ENCODE measurements around the gene USO1. TPM values are rescaled to one million over a fixed set of nuclear protein-coding genes. Genes with fewer than 3 reads are reported as not detected.

USO1 gene
- total and polyA plus RNA-seq, 2 of the 13 experiments (the other 11 are each of a cell fraction or from before 2014, with no cell fraction given), result 52.2 to 87.7 TPM

DNA sequence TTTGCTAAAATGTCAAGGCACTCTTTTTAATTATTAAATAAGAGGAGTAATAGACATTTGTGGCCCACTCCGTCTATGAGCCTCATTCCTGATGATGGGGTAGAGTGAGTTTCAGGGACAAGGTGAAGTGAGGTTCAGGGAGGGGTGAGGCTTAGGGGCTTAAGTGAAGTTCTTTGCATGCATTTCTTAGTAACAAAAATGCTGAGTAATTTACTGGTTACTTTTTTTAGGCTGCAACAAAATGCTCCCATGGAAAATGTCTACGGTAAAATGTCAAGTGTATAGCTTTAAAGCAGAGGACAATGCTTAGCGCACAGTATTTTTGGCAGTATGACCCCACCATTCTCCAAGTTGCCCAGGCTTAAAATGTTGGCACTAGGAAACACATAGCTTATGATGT, 2.0 kb upstream of the USO1 start:
- no peaks in the 10 kb centered on the region; a peak in 1 of 5 replicates for H3K27me3 ChIP-seq (ENCODE audit: control insufficient read depth in 1 of 2, insufficient read depth in 2 of 2, low read length in 2 of 2)
- H3K36me3 ChIP-seq (replicated peaks in 1 of 2; ENCODE audit: control insufficient read depth in 1 of 2, insufficient read depth in 2 of 2, low read length in 2 of 2), result no peaks in the 10 kb centered on the region; a peak in 1 of 5 replicates
- CTCF ChIA-PET (ENCODE audit: low intra/inter-chr PET ratio, low total read pairs), result no interaction called here
- H3K79me2 ChIP-seq (ENCODE audit: insufficient read depth, low read length), result peaks cover 48% of the 10 kb centered on the region
- no peak overlapping the region for H2AFZ ChIP-seq (ENCODE audit: low read length)
- TF ChIP-seq MXD4 (CRISPR knock-in tag; IDR thresholded peaks at IDR 0.05), result no peak
- TF ChIP-seq ZNF678 (CRISPR knock-in tag; IDR thresholded peaks at IDR 0.05), result no peak
- TF ChIP-seq ZNF761 (CRISPR knock-in tag; conservative IDR thresholded peaks at IDR 0.05), result no peak
- no peak overlapping the region for H3K9ac ChIP-seq (ENCODE audit: insufficient read depth, low read depth, low read length)
- no peak overlapping the region for H3K27ac ChIP-seq (ENCODE audit: extremely low read length, insufficient read depth, low read length)
- H3K4me1 ChIP-seq (ENCODE audit: insufficient read depth, low read length), result peaks cover 35% of the 10 kb centered on the region
- intact Hi-C loops (cut with micrococcal nuclease; ENCODE audit: unreplicated experiment) (loop anchor here (5.0 kb wide), 1 partner anchor 125 kb away; no protein-coding TSS in a partner anchor), in situ Hi-C loops (cut with HindIII; ENCODE audit: extremely low pct_ligation_motif_present, low pct_unique_long_range_greater_than_20kb) (loop anchor here (5.0 kb wide), 1 partner anchor 50 kb away; the partner anchor contains the start of gene G3BP2)
- no peak for DNase-seq (ENCODE audit: low spot score)
- POLR2A ChIA-PET, result interaction anchor here (0.8 to 2.9 kb wide), 3 partner anchors 13 to 47 kb away, joined by 3 to 26 read pairs (median 23); no protein-coding TSS in a partner anchor
- peak overlapping the region in 1 of 3 experiments; percentile 87; a peak in 1 of 6 replicates for H3K4me3 ChIP-seq (replicated peaks in 1 of 3; ENCODE audit: insufficient read depth in 1 of 3, low read depth in 2 of 3, low read length in 3 of 3)
- BruUV-seq (replicated peaks), result no TSS peak
- H3K4me2 ChIP-seq (ENCODE audit: low read depth, low read length), result peak overlapping the region; percentile 83
- no peaks in the 10 kb centered on the region for H3K9me3 ChIP-seq (ENCODE audit: low read length)
- no peak for ATAC-seq
- H4K20me1 ChIP-seq (ENCODE audit: insufficient read depth, low read length), result peaks cover 11% of the 10 kb centered on the region
- 79% methylated on average over 3 of the region's 3 CpGs for WGBS (ENCODE audit: low lambda C conversion rate)
- FAIRE-seq, result no peak

GRCh38 chr4:75723163-75724065, 963 bp upstream of the USO1 start:
- no peaks in the 10 kb centered on the region; a peak in 1 of 5 replicates for H3K36me3 ChIP-seq (replicated peaks in 1 of 2; ENCODE audit: control insufficient read depth in 1 of 2, insufficient read depth in 2 of 2, low read length in 2 of 2)
- peak overlapping the region; percentile 88 for H2AFZ ChIP-seq (ENCODE audit: low read length)
- DNase-seq (ENCODE audit: low spot score), result peak; percentile 53
- H3K4me2 ChIP-seq (ENCODE audit: low read depth, low read length), result peak overlapping the region; percentile 83
- FAIRE-seq, result peak; percentile 18
- ChIA-PET POLR2A (interaction anchor here (0.6 to 3.1 kb wide), 18 partner anchors 9 to 217 kb away, joined by 3 to 43 read pairs (median 6); partner anchors contain the start of genes G3BP2, NAAA, RCHY1 and THAP6), CTCF (ENCODE audit: low intra/inter-chr PET ratio, low total read pairs) (interaction anchor here (2.1 kb wide), 1 partner anchor 69 kb away, joined by 12 read pairs; no protein-coding TSS in a partner anchor)
- H3K27me3 ChIP-seq (ENCODE audit: control insufficient read depth in 1 of 2, insufficient read depth in 2 of 2, low read length in 2 of 2), result no peaks in the 10 kb centered on the region; a peak in 1 of 5 replicates
- peaks cover 45% of the 10 kb centered on the region for H3K4me1 ChIP-seq (ENCODE audit: insufficient read depth, low read length)
- BruUV-seq (replicated peaks), result TSS peak; percentile 75
- 2% methylated on average over 6 of the region's 6 CpGs for whole genome bisulfite sequencing (ENCODE audit: low lambda C conversion rate)
- peaks cover 11% of the 10 kb centered on the region for H4K20me1 ChIP-seq (ENCODE audit: insufficient read depth, low read length)
- H3K79me2 ChIP-seq (ENCODE audit: insufficient read depth, low read length), result peaks cover 58% of the 10 kb centered on the region
- no peaks in the 10 kb centered on the region for H3K9me3 ChIP-seq (ENCODE audit: low read length)
- peak overlapping the region; percentile 87 for H3K9ac ChIP-seq (ENCODE audit: insufficient read depth, low read depth, low read length)
- in situ Hi-C loops (cut with HindIII; ENCODE audit: extremely low pct_ligation_motif_present, low pct_unique_long_range_greater_than_20kb) (loop anchor here (5.0 kb wide), 1 partner anchor 51 kb away; the partner anchor contains the start of gene G3BP2), intact Hi-C loops (cut with micrococcal nuclease; ENCODE audit: unreplicated experiment) (loop anchor here (1.0 to 5.0 kb wide), 4 partner anchors 20 to 124 kb away; partner anchors contain the start of gene G3BP2)
- ATAC-seq, result peak; percentile 35
- peak overlapping the region; percentile 98 for H3K27ac ChIP-seq (ENCODE audit: extremely low read length, insufficient read depth, low read length)
- peak overlapping the region; percentile 46 to 87 (median 68) for H3K4me3 ChIP-seq (replicated peaks in 1 of 3; ENCODE audit: insufficient read depth in 1 of 3, low read depth in 2 of 3, low read length in 3 of 3)
- TF ChIP-seq ISX (CRISPR knock-in tag; conservative IDR thresholded peaks at IDR 0.05) (no peak), MIXL1 (CRISPR knock-in tag; IDR thresholded peaks at IDR 0.05) (peak; percentile 47; the same call in 1 of the 2 replicates), CEBPG (CRISPR knock-in tag; IDR thresholded peaks at IDR 0.05) (0 out of 2 replicates have a peak, but pooled peaks have one; percentile 46)
- TF ChIP-seq, protein P1, sequence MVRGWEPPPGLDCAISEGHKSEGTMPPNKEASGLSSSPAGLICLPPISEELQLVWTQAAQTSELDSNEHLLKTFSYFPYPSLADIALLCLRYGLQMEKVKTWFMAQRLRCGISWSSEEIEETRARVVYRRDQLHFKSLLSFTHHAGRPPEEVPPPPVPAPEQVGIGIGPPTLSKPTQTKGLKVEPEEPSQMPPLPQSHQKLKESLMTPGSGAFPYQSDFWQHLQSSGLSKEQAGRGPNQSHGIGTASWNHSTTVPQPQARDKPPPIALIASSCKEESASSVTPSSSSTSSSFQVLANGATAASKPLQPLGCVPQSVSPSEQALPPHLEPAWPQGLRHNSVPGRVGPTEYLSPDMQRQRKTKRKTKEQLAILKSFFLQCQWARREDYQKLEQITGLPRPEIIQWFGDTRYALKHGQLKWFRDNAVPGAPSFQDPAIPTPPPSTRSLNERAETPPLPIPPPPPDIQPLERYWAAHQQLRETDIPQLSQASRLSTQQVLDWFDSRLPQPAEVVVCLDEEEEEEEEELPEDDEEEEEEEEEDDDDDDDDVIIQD (CRISPR knock-in tag; IDR thresholded peaks at IDR 0.05; ENCODE audit: low read depth), result 0 out of 2 replicates have a peak, but pooled peaks have one; percentile 15
- TF ChIP-seq, protein P2, sequence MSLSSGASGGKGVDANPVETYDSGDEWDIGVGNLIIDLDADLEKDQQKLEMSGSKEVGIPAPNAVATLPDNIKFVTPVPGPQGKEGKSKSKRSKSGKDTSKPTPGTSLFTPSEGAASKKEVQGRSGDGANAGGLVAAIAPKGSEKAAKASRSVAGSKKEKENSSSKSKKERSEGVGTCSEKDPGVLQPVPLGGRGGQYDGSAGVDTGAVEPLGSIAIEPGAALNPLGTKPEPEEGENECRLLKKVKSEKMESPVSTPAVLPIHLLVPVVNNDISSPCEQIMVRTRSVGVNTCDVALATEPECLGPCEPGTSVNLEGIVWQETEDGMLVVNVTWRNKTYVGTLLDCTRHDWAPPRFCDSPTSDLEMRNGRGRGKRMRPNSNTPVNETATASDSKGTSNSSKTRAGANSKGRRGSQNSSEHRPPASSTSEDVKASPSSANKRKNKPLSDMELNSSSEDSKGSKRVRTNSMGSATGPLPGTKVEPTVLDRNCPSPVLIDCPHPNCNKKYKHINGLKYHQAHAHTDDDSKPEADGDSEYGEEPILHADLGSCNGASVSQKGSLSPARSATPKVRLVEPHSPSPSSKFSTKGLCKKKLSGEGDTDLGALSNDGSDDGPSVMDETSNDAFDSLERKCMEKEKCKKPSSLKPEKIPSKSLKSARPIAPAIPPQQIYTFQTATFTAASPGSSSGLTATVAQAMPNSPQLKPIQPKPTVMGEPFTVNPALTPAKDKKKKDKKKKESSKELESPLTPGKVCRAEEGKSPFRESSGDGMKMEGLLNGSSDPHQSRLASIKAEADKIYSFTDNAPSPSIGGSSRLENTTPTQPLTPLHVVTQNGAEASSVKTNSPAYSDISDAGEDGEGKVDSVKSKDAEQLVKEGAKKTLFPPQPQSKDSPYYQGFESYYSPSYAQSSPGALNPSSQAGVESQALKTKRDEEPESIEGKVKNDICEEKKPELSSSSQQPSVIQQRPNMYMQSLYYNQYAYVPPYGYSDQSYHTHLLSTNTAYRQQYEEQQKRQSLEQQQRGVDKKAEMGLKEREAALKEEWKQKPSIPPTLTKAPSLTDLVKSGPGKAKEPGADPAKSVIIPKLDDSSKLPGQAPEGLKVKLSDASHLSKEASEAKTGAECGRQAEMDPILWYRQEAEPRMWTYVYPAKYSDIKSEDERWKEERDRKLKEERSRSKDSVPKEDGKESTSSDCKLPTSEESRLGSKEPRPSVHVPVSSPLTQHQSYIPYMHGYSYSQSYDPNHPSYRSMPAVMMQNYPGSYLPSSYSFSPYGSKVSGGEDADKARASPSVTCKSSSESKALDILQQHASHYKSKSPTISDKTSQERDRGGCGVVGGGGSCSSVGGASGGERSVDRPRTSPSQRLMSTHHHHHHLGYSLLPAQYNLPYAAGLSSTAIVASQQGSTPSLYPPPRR (CRISPR knock-in tag; IDR thresholded peaks at IDR 0.05; ENCODE audit: borderline replicate concordance), result no peak
